NB4 (cell line): ENCODE measurements around the gene KIF13A.

ENCODE experiments used
- MYC ChIP-seq: IDR thresholded peaks from 2 replicates; pipeline ENCODE4 v1.6.1; 2011; ENCODE audit warnings: low read depth, low read length
- TF ChIP-seq, protein P1 (sequence below): IDR thresholded peaks from one replicate; pipeline ENCODE4 v1.5.1; 2012; ENCODE audit warnings: low read depth, low read length

DNA sequence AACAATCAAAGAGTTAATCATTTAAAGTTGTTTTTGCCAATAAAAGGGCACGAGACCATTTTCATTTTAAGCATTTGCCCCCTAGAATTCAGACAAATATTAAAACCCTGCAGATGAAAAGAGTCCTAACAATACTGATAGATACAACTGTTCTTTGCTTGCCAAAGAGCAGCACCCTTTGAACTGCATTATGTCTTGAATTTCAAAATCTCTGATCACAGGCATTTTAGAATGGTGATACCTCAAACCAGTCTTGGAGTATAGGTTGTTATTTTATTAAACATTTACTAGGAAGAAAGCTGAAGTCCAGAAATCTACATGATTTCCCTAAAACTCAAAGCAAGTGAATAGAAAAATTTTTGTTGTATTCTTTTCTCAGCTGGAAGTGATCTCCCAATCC lies 108.7 kb downstream of the KIF13A start:
- TF ChIP-seq, protein P1, sequence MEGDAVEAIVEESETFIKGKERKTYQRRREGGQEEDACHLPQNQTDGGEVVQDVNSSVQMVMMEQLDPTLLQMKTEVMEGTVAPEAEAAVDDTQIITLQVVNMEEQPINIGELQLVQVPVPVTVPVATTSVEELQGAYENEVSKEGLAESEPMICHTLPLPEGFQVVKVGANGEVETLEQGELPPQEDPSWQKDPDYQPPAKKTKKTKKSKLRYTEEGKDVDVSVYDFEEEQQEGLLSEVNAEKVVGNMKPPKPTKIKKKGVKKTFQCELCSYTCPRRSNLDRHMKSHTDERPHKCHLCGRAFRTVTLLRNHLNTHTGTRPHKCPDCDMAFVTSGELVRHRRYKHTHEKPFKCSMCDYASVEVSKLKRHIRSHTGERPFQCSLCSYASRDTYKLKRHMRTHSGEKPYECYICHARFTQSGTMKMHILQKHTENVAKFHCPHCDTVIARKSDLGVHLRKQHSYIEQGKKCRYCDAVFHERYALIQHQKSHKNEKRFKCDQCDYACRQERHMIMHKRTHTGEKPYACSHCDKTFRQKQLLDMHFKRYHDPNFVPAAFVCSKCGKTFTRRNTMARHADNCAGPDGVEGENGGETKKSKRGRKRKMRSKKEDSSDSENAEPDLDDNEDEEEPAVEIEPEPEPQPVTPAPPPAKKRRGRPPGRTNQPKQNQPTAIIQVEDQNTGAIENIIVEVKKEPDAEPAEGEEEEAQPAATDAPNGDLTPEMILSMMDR: no peak
- no peak for TF ChIP-seq MYC
